Measurements from ENCODE around the gene CACNA1A. TPM values are rescaled to one million over a fixed set of nuclear protein-coding genes. Genes with fewer than 3 reads are reported as not detected.

CACNA1A gene
- total RNA-seq, 2 donors from 2014 or later, result 1.7 to 5.1 TPM

DNA sequence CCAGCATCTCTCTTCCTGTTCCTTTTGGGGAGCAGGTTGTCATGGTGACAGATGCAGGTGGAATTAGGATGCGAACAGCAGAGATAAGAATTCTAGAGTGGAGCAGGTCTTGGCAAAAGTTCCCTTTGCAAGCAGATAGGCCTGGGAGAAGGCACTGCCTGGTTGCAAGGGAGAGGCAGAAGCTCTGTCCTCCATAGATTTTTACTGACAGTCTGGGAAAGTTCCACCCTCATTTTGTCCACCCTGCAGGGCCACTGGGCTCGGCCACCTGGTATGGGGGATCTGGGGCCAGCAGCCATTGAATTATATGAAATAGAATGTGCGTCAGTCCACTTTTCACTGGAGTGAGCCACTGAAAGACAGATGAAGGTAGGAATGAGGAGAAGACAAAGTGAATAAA lies 214.4 kb downstream of the CACNA1A start:
- DNase-seq (ENCODE audit: low spot score), result no peak
- intact Hi-C loops (cut with DNase I), result no loop called here

DNA sequence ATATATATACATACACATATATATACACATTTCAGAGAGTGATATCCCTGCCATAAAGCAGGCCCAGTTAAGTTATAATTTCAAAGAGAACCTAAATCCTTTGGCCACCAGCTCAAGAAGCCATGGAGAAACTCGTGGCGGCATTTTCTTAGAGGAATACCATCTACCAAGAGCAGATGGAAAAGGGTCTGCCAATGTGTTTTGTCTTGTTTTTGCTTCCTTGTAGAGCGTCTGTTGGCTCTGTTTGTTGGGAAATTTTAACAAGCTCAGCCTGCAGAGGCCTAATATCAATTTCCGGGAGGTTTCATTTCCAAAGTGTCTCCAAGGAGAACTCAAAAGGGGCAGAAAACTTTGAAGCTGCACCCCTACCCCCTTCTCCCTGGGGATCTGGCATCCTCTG lies 215.5 kb downstream of the CACNA1A start:
- DNase-seq (ENCODE audit: low spot score), result no peak
- intact Hi-C loops (cut with DNase I), result no loop called here

DNA sequence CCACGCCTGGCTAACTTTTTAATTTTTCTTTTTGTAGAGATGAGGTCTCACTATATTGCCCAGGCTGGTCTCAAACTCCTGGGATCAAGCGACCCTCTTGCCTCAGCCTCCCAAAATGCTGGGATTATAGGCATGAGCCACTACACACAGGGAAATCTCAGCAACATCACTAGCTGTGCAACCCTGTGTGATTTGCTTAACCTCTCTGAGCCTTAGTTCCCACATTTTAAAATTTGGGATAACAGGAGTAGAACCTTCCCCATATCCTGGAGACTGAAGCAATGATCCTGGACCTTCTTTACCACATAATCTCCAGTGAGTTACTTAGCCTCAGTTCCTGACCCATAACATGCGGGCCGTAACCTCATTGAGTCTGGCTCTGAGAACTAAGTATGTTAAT lies 217.0 kb downstream of the CACNA1A start:
- no peak for DNase-seq (ENCODE audit: low spot score)
- intact Hi-C loops (cut with DNase I), result loop anchor here in 1 of 2 donors (10.0 kb wide), 1 partner anchor 426 kb away; no protein-coding TSS in a partner anchor

- no peak for DNase-seq (ENCODE audit: low spot score)
- intact Hi-C loops (cut with DNase I), result loop anchor here in 1 of 2 donors (10.0 kb wide), 1 partner anchor 428 kb away; no protein-coding TSS in a partner anchor
Observed at GRCh38 chr19:13286195-13286985, 219.9 kb downstream of the CACNA1A start.

DNA sequence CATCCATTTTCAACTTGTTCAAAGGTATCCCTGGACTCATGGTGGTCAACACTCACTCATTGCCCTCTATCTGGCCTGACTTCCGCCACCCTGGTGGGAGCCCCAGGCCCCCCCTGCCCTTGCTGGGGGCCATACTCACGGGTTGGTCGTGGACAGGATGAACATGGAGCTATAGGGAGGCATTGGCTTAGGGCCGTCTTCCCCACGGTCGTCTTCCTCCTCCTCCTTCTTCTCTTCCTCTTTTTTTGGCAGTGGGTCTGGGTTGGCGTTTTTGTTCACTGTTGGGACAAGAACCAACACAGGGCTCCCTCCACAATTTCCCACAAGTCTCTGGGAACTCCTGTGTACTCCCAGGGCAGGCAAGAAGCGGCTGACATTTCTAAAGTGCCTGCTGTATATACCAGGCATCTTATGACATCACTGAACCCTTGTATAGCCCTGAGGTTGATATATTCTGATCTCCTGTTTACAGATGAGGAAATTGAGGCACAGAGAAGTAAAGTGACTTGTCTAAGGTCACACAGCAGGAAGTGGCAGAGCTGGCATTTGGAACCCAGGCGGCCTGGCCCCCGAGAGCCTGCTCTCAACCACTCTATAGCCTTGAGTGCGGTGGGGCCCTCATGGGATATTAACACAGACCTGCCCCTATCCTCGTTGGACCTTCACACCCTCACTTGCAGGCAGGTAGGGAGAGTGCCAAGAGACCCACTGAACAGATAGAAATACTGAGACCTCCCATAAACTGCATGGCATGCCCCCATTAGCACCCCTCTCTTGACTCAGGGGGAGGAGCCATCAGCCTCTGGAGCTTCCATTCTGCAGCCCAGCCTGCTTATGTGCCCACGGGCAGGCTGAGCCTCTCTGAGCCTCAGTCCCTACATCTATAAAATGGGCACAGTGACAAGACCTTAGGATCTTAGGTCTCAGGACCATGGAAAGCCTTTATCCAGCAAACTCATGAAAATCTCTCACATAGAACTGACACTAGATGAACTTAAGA lies 221.1 kb downstream of the CACNA1A start:
- intact Hi-C loops (cut with DNase I), result loop anchor here in 1 of 2 donors (10.0 kb wide), 1 partner anchor 430 kb away; no protein-coding TSS in a partner anchor
- DNase-seq (ENCODE audit: low spot score), result no peak

GRCh38 chr19:13283871-13284270 lies 222.4 kb downstream of the CACNA1A start:
- no peak for DNase-seq (ENCODE audit: low spot score)
- intact Hi-C loops (cut with DNase I), result loop anchor here in 1 of 2 donors (10.0 kb wide), 1 partner anchor 431 kb away; no protein-coding TSS in a partner anchor

- DNase-seq (ENCODE audit: low spot score), result no peak
- intact Hi-C loops (cut with DNase I), result loop anchor here in 1 of 2 donors (10.0 kb wide), 1 partner anchor 432 kb away; no protein-coding TSS in a partner anchor
Observed at GRCh38 chr19:13282486-13283065, 223.7 kb downstream of the CACNA1A start.

DNA sequence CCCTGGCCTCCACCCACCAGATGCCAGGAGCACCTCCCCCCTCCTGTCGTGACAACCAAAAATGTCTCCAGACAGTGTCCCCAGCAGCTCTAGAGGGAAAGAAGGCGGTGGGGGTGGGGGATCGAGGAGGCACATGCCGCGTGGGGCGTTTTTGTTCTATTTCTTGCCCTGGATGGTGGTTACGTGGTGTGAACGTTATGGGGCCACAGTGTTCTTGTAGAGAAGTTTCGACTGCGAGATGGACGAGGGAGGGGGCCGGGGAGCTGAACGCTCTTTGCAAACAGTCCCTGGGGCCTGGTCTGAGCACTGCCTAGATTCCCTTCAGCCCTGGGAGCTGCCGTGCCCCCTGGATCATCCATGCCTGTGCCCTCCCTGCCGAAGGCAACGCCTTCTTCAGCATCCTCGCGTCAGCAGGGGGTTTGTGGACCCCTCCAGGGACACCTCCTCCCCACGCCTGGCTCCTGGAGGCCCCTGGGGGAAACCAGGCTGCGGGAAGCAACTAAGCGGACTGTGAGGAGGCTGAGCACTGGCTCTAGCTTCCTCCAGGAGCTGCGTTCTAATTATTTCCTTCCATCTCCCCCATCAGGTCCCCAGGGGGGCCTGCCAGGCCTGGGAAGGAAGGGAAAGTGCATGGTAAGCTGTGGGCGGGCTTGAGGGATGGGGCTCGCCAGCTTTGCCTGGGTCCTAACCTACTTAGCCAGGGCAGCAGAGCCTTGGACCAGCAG lies 224.6 kb downstream of the CACNA1A start:
- no peak for DNase-seq (ENCODE audit: low spot score)

DNA sequence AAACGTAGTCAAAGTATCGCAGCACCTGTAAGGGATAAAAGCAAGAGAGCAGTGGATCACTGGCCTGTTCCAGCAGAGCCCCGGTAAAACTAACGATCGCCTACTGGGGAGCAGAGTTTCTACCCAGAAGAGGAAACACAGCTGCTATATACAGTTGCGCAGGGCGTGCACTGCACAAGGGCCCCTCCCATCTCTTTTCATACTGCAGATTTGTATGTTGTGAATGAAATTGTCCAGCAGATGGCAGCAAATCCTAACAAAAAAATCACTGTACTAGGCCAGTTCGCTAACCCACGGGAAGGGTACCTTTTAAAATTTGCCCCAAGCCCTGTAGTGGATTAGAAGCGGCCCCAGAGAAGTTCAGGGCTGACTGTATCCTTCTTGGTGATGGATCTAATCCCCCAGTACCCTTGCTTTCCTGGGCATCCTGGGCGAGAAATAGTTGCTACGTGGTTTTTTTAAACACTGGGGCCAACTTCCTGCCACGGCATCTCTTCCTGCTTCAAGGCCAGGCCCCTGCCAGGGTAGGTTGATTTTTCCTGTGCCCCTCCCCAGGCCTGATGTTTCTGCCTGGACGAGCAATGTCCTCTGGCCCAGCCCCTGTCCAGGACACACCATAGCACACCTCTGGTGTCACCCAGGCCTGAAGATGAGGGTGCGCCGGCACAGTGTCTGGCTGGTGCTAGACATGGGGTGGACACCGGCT lies 229.0 kb downstream of the CACNA1A start:
- intact Hi-C loops (cut with DNase I), result loop anchor here (2.0 to 5.0 kb wide), 2 partner anchors 310 to 312 kb away; no protein-coding TSS in a partner anchor

More for the DNA sequence above, 224.6 kb downstream of the CACNA1A start:
- intact Hi-C loops (cut with DNase I), result loop anchor here in 1 of 2 donors (10.0 kb wide), 1 partner anchor 433 kb away; no protein-coding TSS in a partner anchor

GRCh38 chr19:13275016-13275722 lies 231.1 kb downstream of the CACNA1A start:
- intact Hi-C loops (cut with DNase I), result loop anchor here in 1 of 2 donors (5.0 kb wide), 1 partner anchor 312 kb away; no protein-coding TSS in a partner anchor
- no peak for DNase-seq (ENCODE audit: low spot score)

More for the DNA sequence above, 229.0 kb downstream of the CACNA1A start:
- no peak for DNase-seq (ENCODE audit: low spot score)

- intact Hi-C loops (cut with DNase I), result no loop called here
- no peak for DNase-seq (ENCODE audit: low spot score)
Observed at GRCh38 chr19:13270514-13271105, 235.7 kb downstream of the CACNA1A start.

GRCh38 chr19:13269348-13269747 lies 236.9 kb downstream of the CACNA1A start:
- intact Hi-C loops (cut with DNase I), result no loop called here
- DNase-seq (ENCODE audit: low spot score), result no peak

GRCh38 chr19:13267889-13268288 lies 238.4 kb downstream of the CACNA1A start:
- no peak for DNase-seq (ENCODE audit: low spot score)
- intact Hi-C loops (cut with DNase I), result no loop called here

DNA sequence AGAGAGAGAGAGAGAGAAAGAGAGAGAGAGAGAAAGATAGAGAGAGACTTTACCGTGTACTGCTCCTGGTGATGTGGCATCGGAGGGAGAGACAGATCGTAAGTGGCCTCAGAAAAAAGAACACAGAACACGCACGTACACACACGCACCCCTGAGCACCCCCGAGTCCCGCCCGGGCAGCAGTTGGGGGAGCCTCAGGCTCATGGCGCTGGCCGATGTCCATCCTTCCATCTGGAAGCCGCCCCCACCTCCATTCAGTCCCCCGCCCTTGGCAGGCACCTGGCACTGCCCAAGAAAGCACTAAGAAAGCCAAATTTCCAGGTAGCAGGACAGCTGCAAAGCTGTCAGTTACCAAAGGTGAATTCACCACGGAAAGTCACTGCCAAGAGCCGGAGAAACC lies 239.1 kb downstream of the CACNA1A start:
- intact Hi-C loops (cut with DNase I), result no loop called here
- no peak for DNase-seq (ENCODE audit: low spot score)

GRCh38 chr19:13262450-13262849 lies 243.8 kb downstream of the CACNA1A start:
- intact Hi-C loops (cut with DNase I), result loop anchor here (5.0 kb wide), 3 partner anchors 50 to 285 kb away; no protein-coding TSS in a partner anchor
- DNase-seq (ENCODE audit: low spot score), result no peak

DNA sequence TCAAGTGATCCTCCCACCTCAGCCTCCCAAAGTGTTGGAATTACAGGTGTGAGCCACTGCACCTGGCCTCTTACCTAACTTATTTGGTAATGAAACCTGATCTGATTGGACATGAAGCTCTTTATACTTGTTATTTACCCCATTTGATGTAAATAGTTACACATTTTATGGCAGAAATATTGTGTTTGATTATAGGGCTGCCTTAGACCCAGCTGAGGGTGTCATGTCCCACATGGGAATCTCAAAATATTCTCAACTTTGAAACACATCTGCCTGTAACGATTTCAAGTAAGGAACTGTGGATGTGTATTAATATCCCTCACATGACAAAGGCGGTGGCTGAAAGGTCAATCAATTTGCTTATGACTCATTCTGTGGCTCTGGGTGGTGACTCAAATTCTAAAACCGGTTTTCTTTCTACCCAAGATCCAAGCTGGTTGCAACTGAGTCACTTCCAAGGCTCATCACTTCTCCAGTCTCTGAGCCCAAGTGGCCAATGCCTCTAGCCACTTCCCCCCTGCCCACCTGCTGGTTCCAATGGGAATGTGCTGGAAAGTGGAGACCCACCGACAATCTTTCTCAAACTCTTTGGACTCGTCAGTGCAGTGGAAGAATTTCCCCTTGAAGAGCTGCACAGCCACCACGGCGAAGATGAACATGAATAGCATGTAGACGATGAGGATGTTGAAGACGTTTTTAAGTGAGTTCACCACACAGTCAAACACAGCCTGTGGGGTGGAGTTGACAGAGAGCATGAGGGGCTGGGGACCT lies 245.2 kb downstream of the CACNA1A start:
- DNase-seq (ENCODE audit: low spot score), result no peak

More for the DNA sequence above, 245.2 kb downstream of the CACNA1A start:
- intact Hi-C loops (cut with DNase I), result loop anchor here (5.0 kb wide), 3 partner anchors 49 to 284 kb away; no protein-coding TSS in a partner anchor

Data from posterior vena cava (tissue), 2 donors.